ENCODE results near the gene C5orf34.

DNA sequence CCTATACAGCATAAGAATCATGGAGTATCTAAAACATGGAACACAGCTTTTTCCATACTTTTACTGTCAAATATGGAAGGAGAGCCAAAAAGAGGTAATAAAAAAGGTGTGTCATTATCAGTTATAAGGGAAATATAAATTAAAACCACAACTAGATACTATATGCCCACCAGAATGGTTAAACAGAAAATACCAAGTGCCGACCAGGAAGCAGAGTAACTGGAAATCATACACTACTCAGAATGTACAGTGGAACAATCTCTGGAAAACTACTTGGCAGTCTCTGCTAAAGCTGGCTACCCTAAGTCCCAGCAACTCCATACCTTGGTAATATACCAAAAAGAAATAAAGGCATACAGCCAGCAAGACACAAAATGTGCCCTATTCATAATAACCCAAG lies 39.5 kb upstream of the C5orf34 start:
- TF ChIP-seq CTCF (IDR thresholded peaks at IDR 0.05), result no peak
- no peak for TF ChIP-seq EP300 (IDR thresholded peaks at IDR 0.05)
- no peak for TF ChIP-seq POLR2A (IDR thresholded peaks at IDR 0.05)
- TF ChIP-seq POLR2AphosphoS5 (IDR thresholded peaks at IDR 0.05), result no peak

All from stomach (tissue), 4 donors.